GM13976 (cell line): ENCODE results near the gene TPP2.

Source experiments
- DNase-seq: peaks from one replicate; pipeline ENCODE4 v3.0.0; 2012; ENCODE audit warnings: low spot score
- CTCF ChIP-seq: IDR thresholded peaks from 2 replicates; pipeline ENCODE4 v1.5.1; 2012; ENCODE audit warnings: borderline replicate concordance, mild to moderate bottlenecking; ENCODE audit not compliant: insufficient read depth; ENCODE audit errors: extremely low read depth, missing control alignments, control extremely low read depth
- in situ Hi-C: fragments of 300-500 bp; cut with MboI; formaldehyde crosslinking; loops from one replicate; pipeline ENCODE4 v1.12.0; 2022; ENCODE audit warnings: low sequenced_read_pairs, mixed read lengths, inconsistent platforms; ENCODE audit not compliant: unreplicated experiment

TPP2 gene

GRCh38 chr13:102682211-102682610 lies 85.4 kb downstream of the TPP2 start:
- no peak for DNase-seq
- in situ Hi-C loops, result no loop called here
- no peak for TF ChIP-seq CTCF

GRCh38 chr13:102682727-102683126 lies 85.9 kb downstream of the TPP2 start:
- no peak for DNase-seq
- no peak for TF ChIP-seq CTCF
- in situ Hi-C loops, result no loop called here

GRCh38 chr13:102683637-102684036 lies 86.9 kb downstream of the TPP2 start:
- in situ Hi-C loops, result no loop called here
- DNase-seq, result no peak
- no peak for TF ChIP-seq CTCF

GRCh38 chr13:102686024-102686423 lies 89.2 kb downstream of the TPP2 start:
- no peak for TF ChIP-seq CTCF
- no peak for DNase-seq
- in situ Hi-C loops, result no loop called here

- DNase-seq, result no peak
- TF ChIP-seq CTCF, result no peak
- in situ Hi-C loops, result no loop called here
Observed at GRCh38 chr13:102687520-102687919, 90.7 kb downstream of the TPP2 start.

- no peak for DNase-seq
- in situ Hi-C loops, result no loop called here
- TF ChIP-seq CTCF, result no peak
Observed at GRCh38 chr13:102688306-102688973, 91.7 kb downstream of the TPP2 start.

GRCh38 chr13:102690883-102691282 lies 94.1 kb downstream of the TPP2 start:
- in situ Hi-C loops, result no loop called here
- DNase-seq, result no peak
- no peak for TF ChIP-seq CTCF
